EL (cell line): Measurements from ENCODE around the gene SLC12A6.
"Not testable (repeated sequence)": the region's sequence is repeated elsewhere in the genome, so short reads cannot be mapped to it uniquely, and the experiment has no call there.

ENCODE experiments used
- DNase-seq: peaks from one replicate; pipeline ENCODE4 v3.0.0-alpha.2; 2016

Gene SLC12A6

GRCh38 chr15:34355241-34355640 is 17.7 kb upstream of the SLC12A6 start:
- no peak for DNase-seq

- no peak for DNase-seq
Observed at GRCh38 chr15:34354286-34354685, 16.7 kb upstream of the SLC12A6 start.

- no peak for DNase-seq
Observed at GRCh38 chr15:34353627-34354026, 16.0 kb upstream of the SLC12A6 start.

GRCh38 chr15:34352996-34353395 is 15.4 kb upstream of the SLC12A6 start:
- DNase-seq, result not testable (repeated sequence)

DNA sequence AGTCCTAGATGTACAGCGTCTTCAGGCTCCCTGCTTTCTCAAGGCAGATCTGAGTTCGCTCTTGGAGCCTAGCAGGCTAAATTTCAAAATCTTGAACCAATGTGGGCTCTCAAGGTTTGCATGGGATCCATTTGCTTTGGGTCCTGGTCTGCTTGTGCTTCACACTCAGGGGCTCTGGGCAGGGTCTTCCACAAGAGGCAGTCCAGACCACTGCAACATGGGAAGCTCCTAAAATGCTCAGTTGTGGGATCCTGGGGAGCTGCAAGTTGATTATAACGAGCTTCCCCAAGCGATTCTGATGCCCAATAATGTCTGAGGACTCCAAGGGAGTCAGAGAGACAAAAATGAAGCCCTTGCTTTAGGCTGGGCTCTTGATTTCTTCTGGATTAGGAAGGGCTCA is 12.2 kb upstream of the SLC12A6 start:
- DNase-seq, result no peak

GRCh38 chr15:34348735-34349300 is 11.2 kb upstream of the SLC12A6 start:
- DNase-seq, result no peak

DNA sequence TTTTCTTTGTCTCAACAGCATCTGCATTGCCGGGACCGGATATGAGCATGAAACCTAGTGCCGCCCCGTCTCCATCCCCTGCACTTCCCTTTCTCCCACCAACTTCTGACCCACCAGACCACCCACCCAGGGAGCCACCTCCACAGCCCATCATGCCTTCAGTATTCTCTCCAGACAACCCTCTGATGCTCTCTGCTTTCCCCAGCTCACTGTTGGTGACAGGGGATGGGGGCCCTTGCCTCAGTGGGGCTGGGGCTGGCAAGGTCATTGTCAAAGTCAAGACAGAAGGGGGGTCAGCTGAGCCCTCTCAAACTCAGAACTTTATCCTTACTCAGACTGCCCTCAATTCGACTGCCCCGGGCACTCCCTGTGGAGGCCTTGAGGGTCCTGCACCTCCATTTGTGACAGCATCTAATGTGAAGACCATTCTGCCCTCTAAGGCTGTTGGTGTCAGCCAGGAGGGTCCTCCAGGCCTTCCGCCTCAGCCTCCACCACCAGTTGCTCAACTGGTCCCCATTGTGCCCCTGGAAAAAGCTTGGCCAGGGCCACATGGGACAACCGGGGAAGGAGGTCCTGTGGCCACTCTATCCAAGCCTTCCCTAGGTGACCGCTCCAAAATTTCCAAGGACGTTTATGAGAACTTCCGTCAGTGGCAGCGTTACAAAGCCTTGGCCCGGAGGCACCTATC is 10.5 kb upstream of the SLC12A6 start:
- no peak for DNase-seq

DNA sequence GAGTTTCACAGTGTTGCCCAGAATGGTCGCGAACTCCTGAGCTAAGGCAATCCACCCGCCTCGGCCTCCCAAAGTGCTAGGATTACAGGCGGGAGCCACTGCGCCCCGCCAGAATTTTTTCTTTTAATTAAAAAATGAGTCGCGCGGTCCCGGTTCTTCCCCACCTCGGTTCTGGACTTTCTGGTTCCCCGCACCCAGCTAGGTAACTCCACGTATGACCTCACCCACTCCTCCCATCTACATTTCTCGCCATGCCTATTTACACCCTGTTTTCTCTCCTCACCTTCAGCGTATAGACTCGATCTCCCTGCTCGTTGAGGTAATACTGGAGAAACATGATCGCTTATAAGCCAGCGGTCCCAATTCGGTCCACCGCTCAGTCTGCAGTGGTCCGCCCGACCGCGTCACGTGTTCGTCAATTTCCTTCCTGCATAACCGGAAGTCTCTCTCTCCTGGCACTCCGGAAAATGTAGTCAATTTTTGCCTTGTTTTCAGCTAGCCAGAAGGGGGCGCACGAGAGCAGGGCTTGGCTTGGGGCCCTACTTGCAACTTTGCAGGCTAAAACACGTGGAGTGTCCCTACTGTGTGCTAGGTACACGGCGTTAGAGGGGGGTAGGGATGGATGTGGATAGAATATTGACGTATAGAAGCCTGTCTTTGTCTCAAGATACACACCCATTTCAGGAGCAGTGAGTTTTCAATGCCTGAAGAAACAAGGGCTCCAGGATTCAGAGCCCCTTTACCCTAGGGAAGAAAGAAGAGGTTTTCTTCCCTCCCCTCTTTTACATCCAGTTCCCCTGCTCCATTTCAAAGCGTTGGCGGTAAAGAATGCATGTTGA is 5.4 kb upstream of the SLC12A6 start, which contains the start of the genes NOP10 and NUTM1:
Gene NOP10, minus strand, starts transcription at position 400 of the 839 bp plus-strand sequence. Its CDS starts 63 bp downstream, at position 337.
Gene NUTM1, plus strand, starts transcription at position 579 of the 839 bp plus-strand sequence. CDS start 382 bp downstream, outside the sequence.
- DNase-seq, result peak; percentile 91

- not testable (repeated sequence) for DNase-seq
Observed at GRCh38 chr15:34342213-34342736, 4.7 kb upstream of the SLC12A6 start.

DNA sequence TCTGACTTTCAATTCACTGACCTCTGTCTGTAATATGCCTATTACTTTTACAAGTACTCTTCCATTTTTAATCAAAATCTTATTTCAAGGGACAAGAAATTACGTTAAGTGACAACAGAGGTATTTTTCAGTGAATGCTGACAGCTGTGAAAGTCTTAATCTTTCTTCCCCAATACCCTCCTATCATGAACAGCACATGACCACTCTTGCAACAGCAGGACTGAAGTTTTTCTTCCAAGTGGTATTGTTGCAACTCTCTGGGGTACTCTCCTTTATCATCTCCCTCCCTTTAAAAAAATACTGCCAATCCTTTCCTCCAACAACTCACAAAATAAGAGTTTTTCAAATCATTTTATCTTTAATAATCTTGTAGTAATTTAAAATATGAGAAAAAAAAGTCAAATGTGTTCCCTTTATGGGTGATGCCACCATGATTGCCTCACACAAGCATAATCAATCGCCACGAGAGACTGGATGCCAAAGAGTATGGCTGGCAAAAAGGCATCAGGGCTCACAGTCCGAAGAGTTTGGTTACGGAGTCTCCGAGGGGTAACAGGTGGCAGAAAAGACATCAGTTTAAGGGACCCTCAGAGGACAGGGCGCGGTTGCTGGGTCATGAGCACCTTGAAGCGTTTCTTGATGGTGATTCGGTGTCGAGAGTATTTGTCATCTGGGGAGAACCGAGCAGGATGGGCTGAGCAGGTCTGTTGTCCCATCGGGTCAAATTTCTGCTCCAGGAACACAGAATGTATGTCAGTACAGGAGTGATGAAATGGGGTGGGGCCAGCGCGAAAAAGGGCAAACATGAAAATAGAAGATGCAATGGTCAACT is 4.0 kb upstream of the SLC12A6 start:
- DNase-seq, result no peak

- DNase-seq, result no peak
Observed at GRCh38 chr15:34339946-34340345, 2.4 kb upstream of the SLC12A6 start.

DNA sequence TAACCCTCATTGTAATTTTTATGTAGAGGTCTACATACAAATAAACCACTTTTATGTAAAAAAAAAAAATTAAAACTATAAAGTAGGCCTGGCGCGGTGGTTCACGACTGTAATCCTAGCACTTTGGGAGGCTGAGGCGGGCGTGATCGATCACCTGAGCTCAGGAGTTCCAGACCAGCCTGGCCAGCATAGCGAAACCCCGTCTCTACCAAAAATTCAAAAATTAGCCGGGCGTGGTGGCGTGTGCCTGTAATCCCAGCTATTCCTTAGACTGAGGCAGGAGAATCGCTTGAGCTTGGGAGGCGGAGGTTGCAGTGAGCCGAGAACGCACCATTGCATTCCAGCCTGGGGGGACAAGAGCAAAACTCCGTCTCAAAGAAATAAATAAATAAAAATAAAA is 766 bp upstream of the SLC12A6 start:
- DNase-seq, result no peak

DNA sequence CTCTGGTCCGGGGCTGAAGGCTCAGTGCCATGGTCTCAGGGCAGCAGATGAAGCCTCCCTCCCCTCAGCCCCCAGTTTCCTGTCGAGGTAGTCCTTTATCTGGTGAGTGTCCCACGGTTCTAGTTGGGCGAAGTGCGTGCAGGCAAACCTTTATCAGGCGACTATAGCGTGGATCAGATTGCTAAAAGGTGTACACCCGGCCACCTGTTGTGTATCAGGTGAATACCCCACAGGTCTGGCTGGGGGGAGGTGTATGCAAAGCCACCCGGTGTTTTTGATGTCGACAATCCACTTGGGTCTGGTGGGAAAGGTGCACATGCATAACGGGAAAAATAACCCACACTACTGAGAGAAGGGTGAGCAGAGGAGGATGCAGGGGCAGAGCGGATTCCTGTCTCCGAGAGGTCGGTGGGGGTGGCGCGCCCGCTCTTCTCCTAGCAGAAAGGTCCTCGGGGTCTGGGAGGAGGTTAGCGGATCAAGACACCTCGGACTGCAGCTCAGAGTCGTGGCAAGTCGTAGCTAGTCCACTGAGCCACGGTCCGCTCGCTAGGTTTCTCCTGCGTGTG is 507 bp downstream of the SLC12A6 start:
- peak; percentile 13 for DNase-seq

- no peak for DNase-seq
Observed at GRCh38 chr15:34336231-34336990, 1.2 kb downstream of the SLC12A6 start.

DNA sequence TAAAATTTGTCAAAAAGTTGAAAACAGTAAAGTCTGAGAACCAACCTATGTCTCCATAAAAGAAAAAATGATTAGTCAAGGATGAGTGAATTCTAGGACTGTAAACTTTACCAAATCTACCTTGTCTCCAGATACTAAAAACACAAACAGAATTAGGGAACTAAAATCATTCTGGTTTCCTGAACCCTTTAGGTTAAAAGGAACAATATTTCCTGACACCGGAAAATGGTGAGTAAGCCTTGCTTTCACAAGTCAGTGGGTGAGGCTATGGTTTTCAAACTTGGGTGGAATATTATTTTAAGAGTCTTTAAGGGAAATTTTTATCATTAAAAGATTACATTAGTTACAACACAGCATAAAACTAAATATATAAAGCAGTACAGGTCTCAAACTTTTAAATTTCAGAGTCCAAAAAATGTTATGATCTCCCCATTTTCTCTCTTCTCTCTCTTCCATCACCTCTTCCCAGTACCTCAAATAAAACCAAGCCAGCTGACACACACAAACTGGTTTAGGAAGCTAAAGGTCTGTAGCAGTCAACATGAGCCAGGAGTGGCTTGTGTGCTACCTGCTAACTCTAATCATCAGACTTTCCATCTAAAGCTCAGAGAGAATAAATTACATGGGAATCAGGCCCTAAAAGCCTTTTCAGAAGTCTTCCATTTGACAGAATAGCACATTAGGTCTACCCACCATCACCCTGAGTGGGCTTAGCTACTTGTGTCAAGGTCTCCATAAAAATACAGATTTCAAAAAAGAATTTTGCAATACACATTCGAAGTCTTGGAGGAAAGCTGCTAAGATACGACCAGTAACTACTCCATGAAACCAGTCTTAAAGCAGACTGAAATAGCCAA is 2.2 kb downstream of the SLC12A6 start:
- DNase-seq, result no peak

DNA sequence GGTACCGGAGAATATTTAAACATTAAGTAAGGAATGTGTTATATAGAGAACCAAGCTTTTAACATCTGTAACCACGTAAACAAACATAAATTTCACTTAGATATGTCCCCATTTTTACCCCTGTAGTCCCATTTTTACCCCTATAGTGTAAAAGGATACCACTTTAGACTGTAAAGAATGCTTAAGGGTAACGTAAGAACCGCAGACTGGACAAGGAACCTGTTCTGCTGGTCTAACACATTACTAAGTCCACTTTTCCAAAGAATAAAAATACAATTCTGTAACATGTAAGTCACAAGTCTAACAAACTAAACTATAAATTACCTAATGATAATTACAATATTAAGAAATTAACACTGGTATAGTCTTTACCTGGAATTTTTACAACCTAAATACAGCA is 2.9 kb downstream of the SLC12A6 start:
- no peak for DNase-seq

DNA sequence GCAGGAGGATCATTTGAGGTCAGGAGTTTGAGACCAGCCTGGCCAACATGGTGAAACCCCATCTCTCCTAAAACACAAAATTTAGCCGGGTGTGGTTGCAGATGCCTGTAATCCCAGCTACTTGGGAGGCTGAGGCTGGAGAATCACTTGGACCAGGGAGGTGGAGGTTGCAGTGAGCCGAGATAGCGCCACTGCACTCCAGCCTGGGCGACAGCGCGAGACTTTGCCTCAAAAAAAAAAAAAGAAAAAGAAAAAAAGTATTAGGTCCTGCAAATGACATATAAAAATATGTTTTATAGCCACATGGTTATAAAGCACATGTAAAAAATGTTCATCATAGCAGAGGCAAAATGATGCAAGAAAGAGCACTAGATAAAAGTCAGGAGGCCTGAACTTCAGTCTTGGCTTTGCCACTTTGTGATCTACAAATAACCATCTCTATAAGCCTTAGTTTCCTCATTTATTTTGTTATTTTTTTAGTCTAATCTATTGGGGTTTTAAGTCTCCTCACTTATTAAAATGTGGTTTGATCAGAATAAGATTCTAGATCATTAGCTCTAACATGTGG is 4.9 kb downstream of the SLC12A6 start:
- DNase-seq, result no peak

DNA sequence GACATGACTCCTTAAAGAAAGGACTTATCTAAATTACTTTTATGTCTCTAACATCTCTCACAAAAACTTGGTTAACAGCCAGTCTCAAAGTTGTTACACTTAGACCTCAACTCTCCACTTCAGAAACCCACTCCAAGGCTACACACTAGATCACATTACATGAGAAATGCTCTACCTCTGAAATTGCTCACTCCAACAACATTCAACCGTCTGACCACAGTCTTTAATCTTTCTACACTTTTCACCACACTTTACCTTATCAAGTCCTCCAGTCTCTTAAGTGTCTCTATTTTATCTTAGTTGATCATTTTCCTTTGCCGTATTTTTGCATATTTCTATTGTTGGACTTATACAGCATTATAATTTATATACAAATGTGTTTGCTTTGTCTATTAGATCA is 5.8 kb downstream of the SLC12A6 start:
- no peak for DNase-seq

- no peak for DNase-seq
Observed at GRCh38 chr15:34330279-34330678, 7.3 kb downstream of the SLC12A6 start.

GRCh38 chr15:34329006-34329405 is 8.6 kb downstream of the SLC12A6 start:
- no peak for DNase-seq
